HepG2 (cell line): ENCODE measurements around the gene TARBP2. TPM values are rescaled to one million over a fixed set of nuclear protein-coding genes. Genes with fewer than 3 reads are reported as not detected.

Source experiments
- AGO2 ChIP-seq: fragments of 200-400 bp; formaldehyde crosslinking; optimal IDR thresholded peaks from 2 replicates; pipeline ENCODE3; 2017; ENCODE audit warnings: mild to moderate bottlenecking, low read depth, low read length, moderate library complexity
- ARID3A ChIP-seq: IDR thresholded peaks from 2 replicates; pipeline ENCODE4 v1.6.1; 2012; ENCODE audit warnings: low read depth, low read length, improper control_type of control experiment
- BHLHE40 ChIP-seq: IDR thresholded peaks from 2 replicates; pipeline ENCODE4 v1.6.1; 2011; ENCODE audit warnings: low read length, improper control_type of control experiment
- EEA1 ChIP-seq: sonication (generic); formaldehyde crosslinking; IDR thresholded peaks from 2 replicates; pipeline ENCODE4 v1.5.1; 2020; ENCODE audit warnings: mild to moderate bottlenecking, missing genetic modification reagents, borderline replicate concordance
- FOSL2 ChIP-seq: sonication (generic); formaldehyde crosslinking; IDR thresholded peaks from 2 replicates; pipeline ENCODE4 v1.4.0; 2020; ENCODE audit warnings: missing genetic modification reagents
- FOXP4 ChIP-seq: sonication (generic); formaldehyde crosslinking; IDR thresholded peaks from 2 replicates; pipeline ENCODE4 v1.4.0; 2020; ENCODE audit warnings: missing genetic modification reagents
- HNF1A ChIP-seq, 2 experiments: sonication (generic) in 1 of 2; formaldehyde crosslinking in 1 of 2; IDR thresholded peaks; 2 replicates each; pipeline versions ENCODE4 v1.4.0 to v1.6.1; 2016 to 2020; ENCODE audit warnings: borderline replicate concordance in 1 of 2, low read depth in 1 of 2, mild to moderate bottlenecking in 1 of 2, missing genetic modification reagents in 1 of 2
- HNRNPK ChIP-seq: fragments of 200-400 bp; formaldehyde crosslinking; IDR thresholded peaks from 2 replicates; pipeline ENCODE4 v1.6.1; 2018; ENCODE audit warnings: low read length, low read depth, moderate library complexity, mild to moderate bottlenecking; ENCODE audit not compliant: poor library complexity, severe bottlenecking
- IRF2 ChIP-seq: IDR thresholded peaks from 2 replicates; pipeline ENCODE4 v1.6.1; 2018; ENCODE audit warnings: missing genetic modification reagents, missing compliant biosample characterization
- MTF1 ChIP-seq: sonication (generic); formaldehyde crosslinking; IDR thresholded peaks from 2 replicates; pipeline ENCODE4 v1.5.0; 2020; ENCODE audit warnings: missing genetic modification reagents
- PATZ1 ChIP-seq: sonication (generic); formaldehyde crosslinking; IDR thresholded peaks from 2 replicates; pipeline ENCODE4 v1.4.0; 2020; ENCODE audit warnings: missing genetic modification reagents
- PAX8 ChIP-seq: sonication (generic); formaldehyde crosslinking; IDR thresholded peaks from 2 replicates; pipeline ENCODE4 v1.8.0; 2022; ENCODE audit warnings: mild to moderate bottlenecking, missing genetic modification reagents, borderline replicate concordance
- PRMT3 ChIP-seq: sonication (generic); formaldehyde crosslinking; IDR thresholded peaks from 2 replicates; pipeline ENCODE4 v1.8.1; 2022; ENCODE audit warnings: low read depth, mild to moderate bottlenecking, moderate library complexity, missing genetic modification reagents, borderline replicate concordance
- SOX13 ChIP-seq, 3 experiments: fragments of 450-650 bp in 1 of 3; sonication (generic) in 1 of 3; formaldehyde crosslinking in 1 of 3; IDR thresholded peaks in 2 of 3; conservative IDR thresholded peaks in 1 of 3; 2 replicates each; pipeline versions ENCODE4 v1.5.0 to v1.6.1; 2016 to 2020; ENCODE audit warnings: antibody characterized with exemption in 1 of 3, mild to moderate bottlenecking in 1 of 3, missing compliant biosample characterization in 1 of 3, missing genetic modification reagents in 1 of 3, moderate library complexity in 1 of 3
- ZBTB7B ChIP-seq: sonication (generic); formaldehyde crosslinking; IDR thresholded peaks from 2 replicates; pipeline ENCODE4 v1.4.0; 2020; ENCODE audit warnings: missing genetic modification reagents
- ZFX ChIP-seq: sonication (generic); formaldehyde crosslinking; IDR thresholded peaks from 2 replicates; pipeline ENCODE4 v1.4.0; 2020; ENCODE audit warnings: mild to moderate bottlenecking, low read depth, missing genetic modification reagents, moderate library complexity
- polyA plus RNA-seq, 8 experiments: library from polyadenylated mRNA; depleted of rRNA in 3 of 8; stranded (reverse) in 7 of 8; unstranded in 1 of 8; fragments of >200 nt; fragmentation: Illumina TruSeq in 4 of 8; extraction: Trizol in 4 of 8; gene quantifications; 2 replicates each; pipeline versions ENCODE4 v1.2.1 to v1.2.3, GENCODE V29; 2011 to 2016; ENCODE audit warnings: low read depth in 4 of 8, missing spikeins in 1 of 8, mixed read lengths in 1 of 8; ENCODE audit not compliant: insufficient read depth in 1 of 8
- total RNA-seq, 5 experiments: library from RNA; depleted of rRNA; stranded (reverse); fragments of >200 nt; fragmentation: Illumina TruSeq; extraction: Trizol; gene quantifications; 2 replicates each; pipeline ENCODE4 v1.2.3, GENCODE V29; 2016; ENCODE audit warnings: low read depth in 1 of 5

The TARBP2 gene
- total and polyA plus RNA-seq, 2 of the 13 experiments (the other 11 are each of a cell fraction or from before 2014, with no cell fraction given) = 47.0 to 55.5 TPM

- TF ChIP-seq EEA1 (CRISPR knock-in tag) (no peak), HNRNPK (peak; percentile 43), ZFX (CRISPR knock-in tag) (peak; percentile 19; the same call in 1 of the 2 replicates), MTF1 (no peak), AGO2 (peak; percentile 100), ZBTB7B (no peak), HNF1A (IDR thresholded peaks at IDR 0.05; ENCODE audit: low read depth) (no peak), HNF1A (CRISPR knock-in tag; IDR thresholded peaks at IDR 0.05; ENCODE audit: borderline replicate concordance) (0 out of 2 replicates have a peak, but pooled peaks have one; percentile 20), ARID3A (no peak), BHLHE40 (no peak), FOXP4 (CRISPR knock-in tag) (no peak), FOSL2 (CRISPR knock-in tag) (no peak), IRF2 (CRISPR knock-in tag) (no peak), PAX8 (no peak), SOX13 (IDR thresholded peaks at IDR 0.05) (no peak), SOX13 (CRISPR knock-in tag; conservative IDR thresholded peaks at IDR 0.05 in 1 of 2, IDR thresholded peaks at IDR 0.05 in 1 of 2) (0 out of 4 replicates have a peak, but pooled peaks of 1 of the 2 experiments have one; percentile 25), PATZ1 (peak; percentile 60; the same call in 1 of the 2 replicates), PRMT3 (CRISPR knock-in tag) (no peak)
These were observed 18.4 kb upstream of the TARBP2 start (continued) for GRCh38 chr12:53482626-53483168.
